Measurements from ENCODE around the gene IQSEC1.

Gene IQSEC1

DNA sequence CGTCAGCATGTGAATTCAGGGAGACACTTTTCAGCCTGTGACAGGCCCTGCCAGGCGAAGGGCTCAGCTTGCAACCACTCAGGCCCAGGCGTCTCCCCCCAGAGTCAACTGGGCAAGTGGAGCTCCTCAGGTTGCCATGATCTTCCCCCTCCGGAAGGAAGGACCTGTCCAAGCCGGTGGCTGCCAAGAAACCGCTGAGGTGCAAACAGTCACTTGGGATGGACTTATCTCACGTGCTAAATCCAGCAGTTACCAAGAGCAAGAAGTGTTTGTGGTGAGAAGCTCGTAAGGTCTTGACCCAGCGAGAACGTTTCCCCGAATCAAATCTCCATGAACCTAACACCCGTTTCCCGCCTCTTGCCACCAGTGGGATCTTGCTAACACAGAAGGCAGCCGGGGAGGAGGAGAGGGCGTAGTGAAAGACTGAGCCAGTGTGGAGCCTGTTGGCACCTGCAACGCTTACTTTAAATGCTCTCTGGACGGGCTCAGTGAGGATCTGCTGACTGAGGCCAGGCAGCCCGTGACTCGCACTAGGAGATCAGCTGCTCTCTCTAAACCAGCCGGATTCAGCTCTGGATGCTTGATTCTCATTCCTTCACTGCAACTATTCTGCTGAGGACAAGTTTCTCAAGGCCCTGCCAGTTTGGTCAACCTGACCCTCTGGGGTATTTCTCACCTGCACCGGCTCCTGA lies 39.0 kb downstream of the IQSEC1 start:
- no peak for DNase-seq (ENCODE audit: low read depth)
- no peak overlapping the region for H3K4me3 ChIP-seq (ENCODE audit: control insufficient read depth, low read depth, low read length)
- TF ChIP-seq, protein P1, sequence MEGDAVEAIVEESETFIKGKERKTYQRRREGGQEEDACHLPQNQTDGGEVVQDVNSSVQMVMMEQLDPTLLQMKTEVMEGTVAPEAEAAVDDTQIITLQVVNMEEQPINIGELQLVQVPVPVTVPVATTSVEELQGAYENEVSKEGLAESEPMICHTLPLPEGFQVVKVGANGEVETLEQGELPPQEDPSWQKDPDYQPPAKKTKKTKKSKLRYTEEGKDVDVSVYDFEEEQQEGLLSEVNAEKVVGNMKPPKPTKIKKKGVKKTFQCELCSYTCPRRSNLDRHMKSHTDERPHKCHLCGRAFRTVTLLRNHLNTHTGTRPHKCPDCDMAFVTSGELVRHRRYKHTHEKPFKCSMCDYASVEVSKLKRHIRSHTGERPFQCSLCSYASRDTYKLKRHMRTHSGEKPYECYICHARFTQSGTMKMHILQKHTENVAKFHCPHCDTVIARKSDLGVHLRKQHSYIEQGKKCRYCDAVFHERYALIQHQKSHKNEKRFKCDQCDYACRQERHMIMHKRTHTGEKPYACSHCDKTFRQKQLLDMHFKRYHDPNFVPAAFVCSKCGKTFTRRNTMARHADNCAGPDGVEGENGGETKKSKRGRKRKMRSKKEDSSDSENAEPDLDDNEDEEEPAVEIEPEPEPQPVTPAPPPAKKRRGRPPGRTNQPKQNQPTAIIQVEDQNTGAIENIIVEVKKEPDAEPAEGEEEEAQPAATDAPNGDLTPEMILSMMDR (conservative IDR thresholded peaks at IDR 0.05; ENCODE audit: control insufficient read depth, insufficient read depth, low read depth, low read length) = no peak

DNA sequence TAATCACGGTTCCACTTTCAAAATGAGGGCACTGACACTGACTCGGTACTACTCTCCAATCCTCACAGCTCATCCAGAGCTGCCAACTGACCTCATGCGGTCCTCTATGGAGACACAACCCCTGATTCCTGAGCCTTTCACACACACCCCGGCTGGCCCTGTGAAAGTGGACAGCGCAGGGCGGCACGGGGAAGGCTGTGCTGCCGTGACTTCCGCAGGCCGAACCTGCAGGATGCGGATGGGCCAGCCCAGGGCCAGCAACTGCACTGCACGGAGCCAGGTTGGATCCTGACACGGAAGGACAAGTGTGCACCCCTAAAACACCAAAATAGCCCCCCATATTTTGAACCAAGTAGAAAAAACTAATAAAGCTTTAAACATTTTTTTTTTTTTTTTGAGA lies 41.0 kb downstream of the IQSEC1 start:
- TF ChIP-seq, protein P1 (conservative IDR thresholded peaks at IDR 0.05; ENCODE audit: control insufficient read depth, insufficient read depth, low read depth, low read length) = no peak
- H3K4me3 ChIP-seq (ENCODE audit: control insufficient read depth, low read depth, low read length) = no peak overlapping the region
- no peak for DNase-seq (ENCODE audit: low read depth)

DNA sequence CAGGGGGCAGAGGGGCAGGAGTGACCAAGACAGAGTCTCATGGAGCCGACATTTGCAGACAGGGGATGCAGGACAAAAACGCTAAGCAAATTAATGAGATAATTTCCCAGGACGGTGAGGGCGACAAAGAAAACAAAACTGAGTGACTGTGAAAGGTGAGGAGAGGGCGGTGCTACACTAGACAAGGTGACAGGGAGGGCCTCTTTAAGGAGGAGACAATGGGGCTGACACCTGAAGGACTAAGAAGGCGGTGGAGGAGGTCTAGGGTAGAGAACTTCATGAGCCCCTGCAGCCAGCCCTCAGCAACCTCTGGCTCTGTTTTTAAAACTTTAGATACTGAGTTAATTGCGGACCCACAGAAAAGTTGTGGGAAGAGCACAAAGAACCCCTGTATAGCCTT lies 41.6 kb downstream of the IQSEC1 start:
- H3K4me3 ChIP-seq (ENCODE audit: control insufficient read depth, low read depth, low read length) = no peak overlapping the region
- DNase-seq (ENCODE audit: low read depth) = no peak
- TF ChIP-seq, protein P1 (conservative IDR thresholded peaks at IDR 0.05; ENCODE audit: control insufficient read depth, insufficient read depth, low read depth, low read length) = no peak

DNA sequence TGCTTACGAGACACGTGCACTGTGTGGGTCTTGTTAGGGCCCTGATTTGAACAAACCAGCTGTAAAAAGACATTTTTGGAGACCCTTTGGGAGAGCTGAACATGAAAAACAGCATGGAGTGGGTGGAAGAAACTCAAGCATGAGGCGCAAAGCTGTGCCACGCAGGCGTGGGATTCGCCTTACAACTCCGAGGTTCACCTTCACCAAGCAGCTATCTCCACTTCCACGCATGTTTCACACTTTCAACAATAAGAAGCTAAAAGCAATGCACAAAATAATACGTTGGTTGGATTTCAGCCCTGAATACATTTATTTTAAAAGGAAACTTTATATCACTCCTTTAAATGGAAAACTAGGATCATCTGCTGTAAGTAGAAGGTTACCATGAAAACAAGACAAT lies 42.5 kb downstream of the IQSEC1 start:
- H3K4me3 ChIP-seq (ENCODE audit: control insufficient read depth, low read depth, low read length) = no peak overlapping the region
- TF ChIP-seq, protein P1 (conservative IDR thresholded peaks at IDR 0.05; ENCODE audit: control insufficient read depth, insufficient read depth, low read depth, low read length) = no peak
- DNase-seq (ENCODE audit: low read depth) = no peak

DNA sequence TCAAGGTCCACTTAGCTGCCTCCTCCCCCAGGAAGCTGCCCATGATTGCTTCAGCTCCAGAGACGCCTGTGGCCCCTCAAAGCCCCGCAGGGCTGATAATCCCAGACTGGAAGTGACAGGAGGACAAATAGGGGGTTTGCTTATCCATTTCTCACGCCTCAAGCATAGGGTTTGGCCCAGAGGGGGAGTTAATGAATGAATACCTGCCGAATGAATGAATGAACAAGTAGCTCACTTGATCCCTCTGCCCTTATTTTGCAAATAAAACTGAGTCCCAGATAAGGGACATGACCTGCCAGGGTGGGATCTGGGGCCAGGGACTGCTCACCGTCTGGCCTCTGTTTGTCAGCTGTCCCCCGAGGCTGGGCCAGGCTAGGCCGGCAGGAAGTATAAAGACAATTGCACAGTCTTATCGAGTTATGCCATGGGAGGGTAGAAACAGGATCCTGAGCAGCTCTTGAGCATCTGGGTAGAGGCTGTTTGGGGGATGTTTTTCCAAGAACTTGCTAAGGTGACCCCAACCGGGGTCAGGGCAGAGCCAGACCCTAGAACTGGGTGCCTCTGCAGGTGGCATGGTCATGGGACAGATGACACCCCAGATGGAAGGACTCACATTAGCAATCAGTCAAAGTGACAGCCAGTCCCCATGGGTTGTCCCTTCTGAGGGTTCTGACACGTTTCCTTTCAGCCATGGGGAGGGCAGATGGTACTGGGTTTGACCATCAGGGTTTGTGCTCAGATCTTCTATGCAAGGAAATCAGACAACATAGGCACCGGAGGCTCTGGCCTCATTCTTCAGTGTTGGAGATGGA lies 45.0 kb downstream of the IQSEC1 start:
- TF ChIP-seq, protein P1 (conservative IDR thresholded peaks at IDR 0.05; ENCODE audit: control insufficient read depth, insufficient read depth, low read depth, low read length) = no peak
- H3K4me3 ChIP-seq (ENCODE audit: control insufficient read depth, low read depth, low read length) = no peak overlapping the region

DNA sequence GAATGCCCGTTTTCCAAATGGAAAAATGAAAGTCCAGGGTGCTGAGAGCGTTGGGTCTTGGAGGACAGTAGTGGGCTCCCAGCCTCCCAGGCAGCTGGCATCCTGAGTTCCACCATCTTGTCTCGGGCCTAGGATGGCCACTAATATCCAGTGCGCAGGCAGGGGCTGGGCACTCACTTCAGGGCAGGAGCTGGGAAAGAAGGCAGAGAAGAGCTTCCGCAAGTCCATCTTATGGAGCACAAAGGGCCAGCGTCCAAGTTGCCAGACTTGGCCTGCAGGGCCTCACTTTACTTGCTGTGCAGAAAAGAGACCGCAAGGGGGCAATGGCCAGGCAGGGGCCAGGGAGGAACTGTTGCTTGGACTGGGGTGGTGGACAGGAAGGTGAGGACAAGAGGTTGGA lies 46.1 kb downstream of the IQSEC1 start:
- no peak for DNase-seq (ENCODE audit: low read depth)
- TF ChIP-seq, protein P1 (conservative IDR thresholded peaks at IDR 0.05; ENCODE audit: control insufficient read depth, insufficient read depth, low read depth, low read length) = no peak

More for the DNA sequence above, 45.0 kb downstream of the IQSEC1 start:
- DNase-seq (ENCODE audit: low read depth) = no peak

More for the DNA sequence above, 46.1 kb downstream of the IQSEC1 start:
- H3K4me3 ChIP-seq (ENCODE audit: control insufficient read depth, low read depth, low read length) = no peak overlapping the region

Measured in fibroblast of mammary gland (primary cell).